H1 (cell line): Measurements from ENCODE around the gene NTN4. TPM values are rescaled to one million over a fixed set of nuclear protein-coding genes. Genes with fewer than 3 reads are reported as not detected.

Experiments used
- CTCF ChIA-PET: fragments of 300-600 bp; sonication (Branson Sonifier 250); formaldehyde crosslinking; loops from one replicate; lab custom pipeline; 2021; ENCODE audit not compliant: partially characterized antibody; lab: Charles Lee
- POLR2A ChIA-PET: fragments of 300-600 bp; sonication (Branson Sonifier 250); formaldehyde crosslinking; loops from one replicate; lab custom pipeline; 2021; ENCODE audit warnings: inconsistent platforms; ENCODE audit not compliant: partially characterized antibody; lab: Charles Lee
- DNase-seq, 2 experiments: peaks; one replicate each; pipeline versions ENCODE4 v3.0.0 to v3.0.0-alpha.2; 2010 to 2022; ENCODE audit warnings: low spot score in 2 of 2, low read depth in 1 of 2, mixed read lengths in 1 of 2
- FAIRE-seq: peaks from 2 replicates; lab custom pipeline; 2011; peaks lifted over from hg19 to GRCh38; lab: Jason Lieb, UNC
- H2AFZ ChIP-seq: 2 replicates; pipeline ENCODE4 v1.8.1; 2012; ENCODE audit warnings: low read length, inconsistent platforms
- H2AK5ac ChIP-seq: 2 replicates; pipeline ENCODE4 v1.6.1; 2013; ENCODE audit warnings: low read depth, low read length
- H2BK120ac ChIP-seq: replicated peaks from 2 replicates; pipeline ENCODE3; 2013; ENCODE audit warnings: low read depth, low read length, inconsistent platforms
- H2BK12ac ChIP-seq: 2 replicates; pipeline ENCODE4 v1.6.1; 2013; ENCODE audit warnings: low read depth, low read length
- H2BK15ac ChIP-seq: 2 replicates; pipeline ENCODE4 v1.6.1; 2013; ENCODE audit warnings: low read length
- H2BK20ac ChIP-seq: 2 replicates; pipeline ENCODE4 v1.6.1; 2013; ENCODE audit warnings: low read length
- H2BK5ac ChIP-seq: 2 replicates; pipeline ENCODE4 v1.6.1; 2013; ENCODE audit warnings: low read depth, low read length
- H3K14ac ChIP-seq: 2 replicates; pipeline ENCODE4 v1.6.1; 2013; ENCODE audit warnings: inconsistent platforms; ENCODE audit not compliant: insufficient read length
- H3K18ac ChIP-seq: 2 replicates; pipeline ENCODE4 v1.6.1; 2013; ENCODE audit warnings: low read length; ENCODE audit errors: extremely low read depth
- H3K23ac ChIP-seq: 2 replicates; pipeline ENCODE4 v1.6.1; 2013; ENCODE audit warnings: inconsistent platforms; ENCODE audit not compliant: insufficient read length
- H3K23me2 ChIP-seq: 2 replicates; pipeline ENCODE4 v1.6.1; 2013; ENCODE audit warnings: low read depth, low read length
- H3K27ac ChIP-seq: 2 replicates; pipeline ENCODE4 v1.6.1; 2011; ENCODE audit warnings: low read depth, low read length, inconsistent platforms
- H3K27me3 ChIP-seq, 4 experiments: replicated peaks in 1 of 4; 1 replicate in 1 of 4; 2 replicates in 3 of 4; pipeline versions ENCODE4 v1.6.1 to v1.8.1; 2011 to 2013; ENCODE audit warnings: low read length in 3 of 4, mild to moderate bottlenecking in 3 of 4, inconsistent platforms in 2 of 4, mixed read lengths in 2 of 4, moderate library complexity in 1 of 4; ENCODE audit not compliant: control insufficient read depth in 3 of 4, insufficient read depth in 3 of 4; ENCODE audit errors: extremely low read depth in 1 of 4
- H3K36me3 ChIP-seq, 4 experiments: 2 replicates each; pipeline versions ENCODE4 v1.6.1 to v1.8.1; 2011 to 2013; ENCODE audit warnings: mild to moderate bottlenecking in 4 of 4, low read length in 3 of 4, moderate library complexity in 2 of 4, control low read depth in 1 of 4, inconsistent platforms in 1 of 4; ENCODE audit not compliant: insufficient read depth in 4 of 4, control insufficient read depth in 2 of 4
- H3K4ac ChIP-seq: replicated peaks from 2 replicates; pipeline ENCODE3; 2013; ENCODE audit warnings: low read length, low read depth, mixed read lengths, inconsistent platforms; ENCODE audit not compliant: insufficient read length
- H3K4me1 ChIP-seq, 4 experiments: replicated peaks in 1 of 4; 1 replicate in 1 of 4; 2 replicates in 3 of 4; pipeline versions ENCODE4 v1.6.1 to v1.8.1; 2011 to 2013; ENCODE audit warnings: low read length in 3 of 4, inconsistent platforms in 2 of 4, mixed read lengths in 1 of 4; ENCODE audit not compliant: insufficient read depth in 4 of 4, control insufficient read depth in 3 of 4
- H3K4me2 ChIP-seq, 2 experiments: 2 replicates each; pipeline versions ENCODE4 v1.6.1 to v1.8.1; 2011 to 2013; ENCODE audit warnings: low read depth in 2 of 2, low read length in 2 of 2, control low read depth in 1 of 2, inconsistent platforms in 1 of 2, mild to moderate bottlenecking in 1 of 2; ENCODE audit not compliant: insufficient read depth in 1 of 2
- H3K4me3 ChIP-seq, 4 experiments: fragments of 200-600, 300-600 bp in 1 of 4; sonication (generic), shearing (Covaris generic), sonication (Bioruptor Twin) in 1 of 4; 2 replicates each; pipeline versions ENCODE4 v1.5.1 to v1.8.1; 2011 to 2016; ENCODE audit warnings: low read length in 4 of 4, low read depth in 3 of 4, control low read depth in 2 of 4, inconsistent platforms in 2 of 4, mild to moderate bottlenecking in 2 of 4, mixed read lengths in 1 of 4, moderate library complexity in 1 of 4; ENCODE audit not compliant: insufficient read depth in 2 of 4; ENCODE audit errors: extremely low read depth in 1 of 4
- H3K56ac ChIP-seq: replicated peaks from 2 replicates; pipeline ENCODE3; 2013; ENCODE audit warnings: low read depth, mild to moderate bottlenecking, mixed read lengths, low read length, inconsistent platforms; ENCODE audit not compliant: insufficient read length
- H3K79me1 ChIP-seq: 2 replicates; pipeline ENCODE4 v1.6.1; 2013; ENCODE audit warnings: low read depth, low read length, control low read depth
- H3K79me2 ChIP-seq, 2 experiments: 2 replicates each; pipeline versions ENCODE4 v1.6.1 to v1.8.1; 2012 to 2013; ENCODE audit warnings: low read length in 2 of 2, mild to moderate bottlenecking in 2 of 2, inconsistent platforms in 1 of 2; ENCODE audit not compliant: insufficient read depth in 2 of 2, control insufficient read depth in 1 of 2
- H3K9ac ChIP-seq, 4 experiments: replicated peaks in 1 of 4; 1 replicate in 1 of 4; 2 replicates in 3 of 4; pipeline versions ENCODE4 v1.6.1 to v1.8.1; 2011 to 2013; ENCODE audit warnings: low read depth in 3 of 4, low read length in 3 of 4, control low read depth in 2 of 4, mild to moderate bottlenecking in 2 of 4, moderate library complexity in 2 of 4, inconsistent platforms in 1 of 4; ENCODE audit errors: extremely low read depth in 1 of 4
- H3K9me3 ChIP-seq, 2 experiments: 2 replicates each; pipeline versions ENCODE4 v1.6.1 to v1.8.1; 2012 to 2013; ENCODE audit warnings: mild to moderate bottlenecking in 2 of 2, moderate library complexity in 2 of 2, control low read depth in 1 of 2, inconsistent platforms in 1 of 2, low read depth in 1 of 2, low read length in 1 of 2, mixed read lengths in 1 of 2; ENCODE audit not compliant: insufficient read depth in 2 of 2
- H4K20me1 ChIP-seq, 2 experiments: replicated peaks in 1 of 2; 2 replicates each; pipeline versions ENCODE3 to v1.8.1; 2011 to 2013; ENCODE audit warnings: inconsistent platforms in 2 of 2, low read length in 2 of 2, mild to moderate bottlenecking in 1 of 2; ENCODE audit not compliant: insufficient read depth in 2 of 2, control insufficient read depth in 1 of 2
- H4K5ac ChIP-seq: 2 replicates; pipeline ENCODE4 v1.6.1; 2013; ENCODE audit warnings: low read length, low read depth, mixed read lengths, inconsistent platforms; ENCODE audit not compliant: insufficient read length
- H4K8ac ChIP-seq: 2 replicates; pipeline ENCODE4 v1.8.0; 2013; ENCODE audit warnings: mild to moderate bottlenecking, moderate library complexity, low read length, inconsistent platforms; ENCODE audit not compliant: insufficient read depth; ENCODE audit errors: extremely low read depth
- H4K91ac ChIP-seq: replicated peaks from 2 replicates; pipeline ENCODE3; 2013; ENCODE audit warnings: low read length, mixed read lengths, inconsistent platforms; ENCODE audit not compliant: insufficient read length
- ASH2L ChIP-seq: fragments of 200-600, 300-600 bp; sonication (generic); IDR thresholded peaks from one replicate; pipeline ENCODE4 v1.7.1; 2017; ENCODE audit warnings: low read length
- BACH1 ChIP-seq: IDR thresholded peaks from 2 replicates; pipeline ENCODE4 v1.6.1; 2012; ENCODE audit warnings: low read length, improper control_type of control experiment
- CBX5 ChIP-seq: fragments of 300-800, 300-1000 bp; sonication (generic); IDR thresholded peaks from 2 replicates; pipeline ENCODE4 v1.7.1; 2016; ENCODE audit warnings: antibody characterized with exemption, low read length, low read depth
- CHD1 ChIP-seq: IDR thresholded peaks from 2 replicates; pipeline ENCODE4 v1.6.1; 2012; ENCODE audit warnings: low read depth, low read length, improper control_type of control experiment
- CHD2 ChIP-seq: IDR thresholded peaks from 2 replicates; pipeline ENCODE4 v1.6.1; 2012; ENCODE audit warnings: low read length, improper control_type of control experiment
- EZH2 ChIP-seq: fragments of 200-600 bp; sonication (generic); IDR thresholded peaks from 2 replicates; pipeline ENCODE4 v1.7.1; 2012; ENCODE audit warnings: low read depth, mild to moderate bottlenecking, moderate library complexity, low read length, inconsistent platforms; ENCODE audit not compliant: severe bottlenecking
- HDAC6 ChIP-seq: IDR thresholded peaks from one replicate; pipeline ENCODE4 v1.7.1; 2012; ENCODE audit warnings: low read depth, mild to moderate bottlenecking, inconsistent platforms, low read length, moderate library complexity
- POU5F1 ChIP-seq: IDR thresholded peaks from 2 replicates; pipeline ENCODE4 v1.6.1; 2011; ENCODE audit warnings: low read depth, mild to moderate bottlenecking, low read length, moderate library complexity
- RAD21 ChIP-seq, 2 experiments: IDR thresholded peaks in 1 of 2; conservative IDR thresholded peaks in 1 of 2; 2 replicates each; pipeline ENCODE4 v1.6.1; 2011; ENCODE audit warnings: low read depth in 2 of 2, low read length in 2 of 2, improper control_type of control experiment in 1 of 2, inconsistent platforms in 1 of 2, mild to moderate bottlenecking in 1 of 2, moderate library complexity in 1 of 2
- SIRT6 ChIP-seq: IDR thresholded peaks from one replicate; pipeline ENCODE4 v1.7.1; 2012; ENCODE audit warnings: low read length, inconsistent platforms
- SIX5 ChIP-seq: IDR thresholded peaks from 2 replicates; pipeline ENCODE4 v1.6.1; 2011; ENCODE audit warnings: mild to moderate bottlenecking, low read depth, low read length
- SP4 ChIP-seq: IDR thresholded peaks from 2 replicates; pipeline ENCODE4 v1.6.1; 2012; ENCODE audit warnings: low read length, inconsistent platforms
- TAF1 ChIP-seq: IDR thresholded peaks from 2 replicates; pipeline ENCODE4 v1.6.1; 2011; ENCODE audit warnings: mild to moderate bottlenecking, low read depth, low read length
- ZNF274 ChIP-seq: IDR thresholded peaks from 2 replicates; pipeline ENCODE4 v1.7.0; 2012; ENCODE audit warnings: low read length, borderline replicate concordance; ENCODE audit errors: extremely low read depth
- WGBS, 2 experiments: shearing (Covaris generic) in 1 of 2; methylation state at CpG; one replicate each; pipeline versions ENCODE4 v1.1.6 to v1.1.7; 2013 to 2015; ENCODE audit warnings: low lambda C conversion rate in 2 of 2, mixed read lengths in 2 of 2, inconsistent platforms in 1 of 2, low coverage in 1 of 2, missing lambda C conversion rate in 1 of 2; ENCODE audit not compliant: insufficient replicate concordance in 2 of 2, insufficient coverage in 1 of 2, insufficient read length in 1 of 2; ENCODE audit errors: extremely low coverage in 1 of 2, missing lambda C conversion rate in 1 of 2; 5-methylcytosine and 5-hydroxymethylcytosine counted together
- polyA plus RNA-seq, 7 experiments: library from polyadenylated mRNA; depleted of rRNA in 3 of 7; stranded (reverse) in 5 of 7; unstranded in 2 of 7; fragments of >200 nt in 5 of 7; fragments of 200-250 nt in 2 of 7; gene quantifications; 1 replicate in 5 of 7; 2 replicates in 1 of 7; 4 replicates in 1 of 7; pipeline versions ENCODE4 v1.2.1 to v1.2.3, GENCODE V29; 2011 to 2013; ENCODE audit warnings: missing spikeins in 2 of 7, mixed read lengths in 2 of 7
- total RNA-seq: library from RNA; stranded (reverse); fragmentation: NEBNext Ultra II Directional; extraction: Animal tissue kit (Norgen Biotek cat#: 25700); gene quantifications from 2 replicates; pipeline ENCODE4 v1.2.1, GENCODE V29; 2021
- TF ChIP-seq, protein P1 (sequence below): IDR thresholded peaks from 2 replicates; pipeline ENCODE4 v1.6.1; 2012; ENCODE audit warnings: inconsistent platforms

The NTN4 gene
- total and polyA plus RNA-seq, 2 of the 8 experiments (the other 6 are each of a cell fraction or from before 2014, with no cell fraction given) = 0.74 to 1.3 TPM

DNA sequence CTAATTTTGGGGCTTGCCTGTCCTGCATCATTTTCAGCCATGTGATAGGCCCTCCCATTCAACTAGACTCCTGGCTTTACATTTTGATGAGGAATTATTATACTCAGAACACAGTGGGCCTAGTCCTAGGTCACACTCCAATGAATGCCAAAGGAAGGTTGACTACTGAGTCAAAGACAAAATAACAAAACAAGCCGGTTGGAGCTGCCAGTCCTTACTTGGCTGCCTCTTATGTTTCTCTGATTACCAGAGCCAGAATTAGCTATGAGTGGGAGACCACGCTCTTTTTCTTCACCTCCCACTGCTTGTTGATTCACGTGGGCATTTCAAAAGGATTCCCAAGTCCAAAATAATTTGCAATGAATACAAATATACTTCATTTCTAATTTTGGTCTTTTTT, 161.2 kb downstream of the NTN4 start:
- FAIRE-seq (no peak), DNase-seq (no peak)
- Histone ChIP-seq H4K20me1 (no peaks in the 10 kb centered on the region), H2AFZ (no peak overlapping the region), H3K79me1 (no peaks in the 10 kb centered on the region), H3K9ac (no peak overlapping the region), H2AK5ac (no peak overlapping the region), H2BK5ac (no peak overlapping the region), H4K8ac (no peak overlapping the region), H2BK12ac (no peak overlapping the region), H3K4ac (no peak overlapping the region), H3K4me2 (no peak overlapping the region), H3K27me3 (no peaks in the 10 kb centered on the region), H3K4me3 (no peak overlapping the region), H4K91ac (no peak overlapping the region), H4K5ac (no peak overlapping the region), H3K36me3 (no peaks in the 10 kb centered on the region), H3K79me2 (no peaks in the 10 kb centered on the region), H2BK15ac (no peak overlapping the region), H3K23me2 (no peaks in the 10 kb centered on the region; the same call in 1 of the 2 replicates), H2BK20ac (no peak overlapping the region), H3K14ac (no peak overlapping the region), H3K27ac (no peak overlapping the region), H3K23ac (no peak overlapping the region), H3K9me3 (no peaks in the 10 kb centered on the region), H3K18ac (no peak overlapping the region), H3K4me1 (peaks cover 0 to 6% (median 4%) of the 10 kb centered on the region in 4 experiments; a peak in 3 of 7 replicates), H3K56ac (no peak overlapping the region), H2BK120ac (no peak overlapping the region)
- ChIA-PET CTCF (interaction anchor here (1.0 to 1.4 kb wide), 4 partner anchors 12 to 176 kb away, joined by 3 to 4 read pairs (median 3); no protein-coding TSS in a partner anchor), POLR2A (interaction anchor here (0.7 kb wide), 1 partner anchor 52 kb away, joined by 3 read pairs; no protein-coding TSS in a partner anchor)
- 75% methylated on average over 3 of the region's 3 CpGs; no CpG with 5 or more reads in 1 of the 2 experiments for WGBS, 2 experiments
- TF ChIP-seq CHD1 (no peak), TAF1 (no peak), ASH2L (no peak), CBX5 (no peak), SP4 (no peak), EZH2 (no peak), ZNF274 (no peak), RAD21 (IDR thresholded peaks at IDR 0.05 in 1 of 2, conservative IDR thresholded peaks at IDR 0.05 in 1 of 2; ENCODE audit: low read depth in 2 of 2, low read length in 2 of 2) (no peak), HDAC6 (no peak), SIX5 (no peak), BACH1 (no peak), CHD2 (no peak), POU5F1 (no peak), SIRT6 (no peak)
- TF ChIP-seq, protein P1, sequence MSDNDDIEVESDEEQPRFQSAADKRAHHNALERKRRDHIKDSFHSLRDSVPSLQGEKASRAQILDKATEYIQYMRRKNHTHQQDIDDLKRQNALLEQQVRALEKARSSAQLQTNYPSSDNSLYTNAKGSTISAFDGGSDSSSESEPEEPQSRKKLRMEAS = no peak
